K562 (cell line): ENCODE results near the gene FAM240A. TPM values are rescaled to one million over a fixed set of nuclear protein-coding genes. Genes with fewer than 3 reads are reported as not detected.

Experiments
- ATAC-seq: fragments of 200-7000 bp; cut with Tn5 transposase; 3 replicates; pipeline ENCODE4 v1.9.1; 2020; ENCODE audit warnings: moderate library complexity
- BruUV-seq: library from RNA; stranded (reverse); fragments of 400-500 nt; replicated peaks from 2 replicates; lab custom pipeline; 2021; lab: Mats Ljungman, UMichigan
- CTCF ChIA-PET: fragments of 300-600 bp; formaldehyde crosslinking; extraction: SDS; loops from one replicate; lab custom pipeline; 2021; ENCODE audit warnings: low intra/inter-chr PET ratio; lab: Yijun Ruan, JAX
- POLR2A ChIA-PET: fragments of 300-600, 350-650 bp; sonication (Branson Sonifier 250); formaldehyde crosslinking; extraction: SDS; loops from one replicate; lab custom pipeline; 2021; ENCODE audit warnings: antibody characterized with exemption, inconsistent platforms; lab: Yijun Ruan, JAX
- DNase-seq, 4 experiments: peaks; one replicate each; pipeline versions ENCODE4 v3.0.0 to v3.0.0-alpha.2; 2011 to 2018; ENCODE audit warnings: low spot score in 3 of 4, mixed read lengths in 3 of 4; ENCODE audit errors: extremely low read depth in 1 of 4
- FAIRE-seq: peaks from 2 replicates; lab custom pipeline; 2011; peaks lifted over from hg19 to GRCh38; lab: Jason Lieb, UNC
- H2AFZ ChIP-seq: 2 replicates; pipeline ENCODE4 v1.6.0; 2011; ENCODE audit warnings: low read depth, low read length, control low read depth, inconsistent platforms
- H3K27ac ChIP-seq: fragments of 200-600 bp; 3 replicates; pipeline ENCODE4 v1.8.0; 2011; ENCODE audit warnings: low read depth, mild to moderate bottlenecking, control low read depth, inconsistent platforms, low read length, moderate library complexity, mixed read lengths; ENCODE audit errors: extremely low read depth
- H3K27me3 ChIP-seq, 2 experiments: fragments of 300-600 bp in 1 of 2; 2 replicates in 1 of 2; 3 replicates in 1 of 2; pipeline versions ENCODE4 v1.6.0 to v1.8.0; 2011; ENCODE audit warnings: inconsistent platforms in 2 of 2, low read length in 2 of 2, mild to moderate bottlenecking in 1 of 2, mixed read lengths in 1 of 2, moderate library complexity in 1 of 2; ENCODE audit not compliant: control insufficient read depth in 2 of 2, insufficient read depth in 2 of 2
- H3K36me3 ChIP-seq: fragments of 300-600 bp; 3 replicates; pipeline ENCODE4 v1.8.0; 2011; ENCODE audit warnings: mild to moderate bottlenecking, low read length, inconsistent platforms; ENCODE audit not compliant: control insufficient read depth, insufficient read depth
- H3K4me1 ChIP-seq, 2 experiments: fragments of 200-600 bp in 1 of 2; replicated peaks in 1 of 2; 2 replicates in 1 of 2; 3 replicates in 1 of 2; pipeline versions ENCODE4 v1.5.1 to v1.8.0; 2011; ENCODE audit warnings: inconsistent platforms in 2 of 2, low read length in 2 of 2, mild to moderate bottlenecking in 1 of 2, mixed read lengths in 1 of 2, moderate library complexity in 1 of 2; ENCODE audit not compliant: control insufficient read depth in 2 of 2, insufficient read depth in 2 of 2
- H3K4me2 ChIP-seq: 2 replicates; pipeline ENCODE4 v1.6.1; 2011; ENCODE audit warnings: low read length, control low read depth, inconsistent platforms, mixed read lengths; ENCODE audit not compliant: insufficient read depth
- H3K4me3 ChIP-seq: fragments of 200-600 bp; sonication (generic), shearing (Covaris generic); 2 replicates; pipeline ENCODE4 v1.5.1; 2016; ENCODE audit warnings: control low read depth, inconsistent platforms
- H3K79me2 ChIP-seq: fragments of 200-600 bp; 3 replicates; pipeline ENCODE4 v1.8.0; 2011; ENCODE audit warnings: low read length, inconsistent platforms; ENCODE audit not compliant: control insufficient read depth, insufficient read depth
- H3K9ac ChIP-seq, 2 experiments: 2 replicates each; pipeline versions ENCODE4 v1.6.0 to v1.6.1; 2011; ENCODE audit warnings: low read depth in 2 of 2, low read length in 2 of 2, control low read depth in 1 of 2, inconsistent platforms in 1 of 2, mild to moderate bottlenecking in 1 of 2, mixed read lengths in 1 of 2; ENCODE audit not compliant: insufficient read depth in 1 of 2
- H3K9me1 ChIP-seq: one replicate; pipeline ENCODE4 v1.6.0; 2011; ENCODE audit warnings: inconsistent platforms, mild to moderate bottlenecking, low read length, moderate library complexity; ENCODE audit not compliant: control insufficient read depth, insufficient read depth
- H3K9me3 ChIP-seq: replicated peaks from 2 replicates; pipeline ENCODE4 v1.5.1; 2011; ENCODE audit warnings: low read depth, low read length, inconsistent platforms; ENCODE audit not compliant: control insufficient read depth, insufficient read depth
- H4K20me1 ChIP-seq: replicated peaks from 2 replicates; pipeline ENCODE4 v1.6.1; 2011; ENCODE audit warnings: low read length, inconsistent platforms, mixed read lengths; ENCODE audit not compliant: control insufficient read depth, insufficient read depth
- CCNT2 ChIP-seq: IDR thresholded peaks from 2 replicates; pipeline ENCODE4 v1.6.1; 2011; ENCODE audit warnings: borderline replicate concordance, low read depth, mild to moderate bottlenecking, moderate library complexity, mixed read lengths, low read length; ENCODE audit not compliant: insufficient read length; ENCODE audit errors: extremely low read depth
- CGGBP1 ChIP-seq: fragments of 250-450 bp; sonication (Bioruptor Pico); IDR thresholded peaks from 2 replicates; pipeline ENCODE4 v1.9.0; 2021; ENCODE audit warnings: mild to moderate bottlenecking
- CSDE1 ChIP-seq, 2 experiments: fragments of 450-650 bp; IDR thresholded peaks; 2 replicates each; pipeline ENCODE4 v1.6.1; 2016; ENCODE audit warnings: mild to moderate bottlenecking in 1 of 2
- ELF4 ChIP-seq: fragments of 450-650 bp; formaldehyde crosslinking; IDR thresholded peaks from 2 replicates; pipeline ENCODE4 v1.4.0; 2022; ENCODE audit warnings: missing genetic modification characterization
- ETV6 ChIP-seq, 3 experiments: fragments of 150-350 bp in 1 of 3; sonication (generic) in 1 of 3; formaldehyde crosslinking in 1 of 3; IDR thresholded peaks; 2 replicates each; pipeline versions ENCODE4 v1.6.1 to v1.8.0; 2014 to 2022; ENCODE audit warnings: borderline replicate concordance in 2 of 3, low read depth in 2 of 3, antibody characterized with exemption in 1 of 3, low read length in 1 of 3, mild to moderate bottlenecking in 1 of 3, missing genetic modification reagents in 1 of 3
- GABPB1 ChIP-seq: sonication (generic); formaldehyde crosslinking; IDR thresholded peaks from 2 replicates; pipeline ENCODE4 v1.8.0; 2022; ENCODE audit warnings: mild to moderate bottlenecking, missing genetic modification reagents
- MTA2 ChIP-seq: fragments of 450-650 bp; IDR thresholded peaks from 2 replicates; pipeline ENCODE4 v1.6.1; 2016; ENCODE audit warnings: low read depth
- NCOR1 ChIP-seq: fragments of 450-650 bp; IDR thresholded peaks from 2 replicates; pipeline ENCODE4 v1.6.1; 2016; ENCODE audit warnings: mild to moderate bottlenecking, moderate library complexity
- NR3C1 ChIP-seq: sonication (generic); formaldehyde crosslinking; IDR thresholded peaks from 2 replicates; pipeline ENCODE4 v1.8.1; 2022; ENCODE audit warnings: missing genetic modification reagents
- PRDM10 ChIP-seq: fragments of 450-650 bp; IDR thresholded peaks from 2 replicates; pipeline ENCODE4 v1.6.1; 2018; ENCODE audit not compliant: partially characterized antibody
- RBM14 ChIP-seq: fragments of 200-400 bp; formaldehyde crosslinking; IDR thresholded peaks from 2 replicates; pipeline ENCODE4 v1.6.1; 2018; ENCODE audit warnings: low read depth, mild to moderate bottlenecking, low read length, moderate library complexity, borderline replicate concordance; ENCODE audit not compliant: insufficient read depth
- RBM15 ChIP-seq: fragments of 200-400 bp; formaldehyde crosslinking; IDR thresholded peaks from 2 replicates; pipeline ENCODE4 v1.6.1; 2018; ENCODE audit warnings: mild to moderate bottlenecking, low read length, moderate library complexity; ENCODE audit not compliant: insufficient read depth
- TFAM ChIP-seq: fragments of 250-450 bp; sonication (Bioruptor Pico); conservative IDR thresholded peaks from 2 replicates; pipeline ENCODE4 v1.5.0; 2021; ENCODE audit warnings: mild to moderate bottlenecking, moderate library complexity
- ZBED1 ChIP-seq: IDR thresholded peaks from 2 replicates; pipeline ENCODE4 v1.6.1; 2014
- ZKSCAN1 ChIP-seq: fragments of 150-350 bp; IDR thresholded peaks from 2 replicates; pipeline ENCODE4 v1.6.1; 2016; ENCODE audit warnings: low read depth, low read length
- ZNF263 ChIP-seq: sonication (generic); formaldehyde crosslinking; IDR thresholded peaks from 2 replicates; pipeline ENCODE4 v1.8.0; 2022; ENCODE audit warnings: mild to moderate bottlenecking, missing genetic modification reagents, borderline replicate concordance
- ZNF324 ChIP-seq: fragments of 250-450 bp; sonication (Bioruptor Pico); IDR thresholded peaks from 2 replicates; pipeline ENCODE4 v1.4.0; 2020; ENCODE audit warnings: mild to moderate bottlenecking
- WGBS: fragments of 100-300 bp; shearing (Covaris generic); methylation state at CpG from one replicate; pipeline ENCODE4 v1.1.6; 2016; ENCODE audit warnings: low coverage, mixed read lengths; ENCODE audit not compliant: insufficient coverage; ENCODE audit errors: missing lambda C conversion rate; 5-methylcytosine and 5-hydroxymethylcytosine counted together
- in situ Hi-C: fragments of 300-500 bp; cut with MboI; formaldehyde crosslinking; loops from 4 replicates; pipeline ENCODE4 v1.15.0; 2018; ENCODE audit warnings: inconsistent platforms, mixed read lengths
- intact Hi-C: fragments of 100-400 bp; cut with micrococcal nuclease; formaldehyde crosslinking; loops from 2 replicates; pipeline ENCODE4 v1.14.2; 2022
- polyA plus RNA-seq, 8 experiments: library from polyadenylated mRNA; depleted of rRNA in 4 of 8; stranded (reverse) in 5 of 8; unstranded in 3 of 8; fragments of >200 nt; fragmentation: Nextera tagmentation in 2 of 8; fragmentation: Illumina TruSeq in 1 of 8; extraction: Ambion mirVana in 2 of 8; extraction: Trizol in 1 of 8; gene quantifications; 2 replicates each; pipeline versions ENCODE4 v1.2.1 to v1.2.3, GENCODE V29; 2011 to 2014; ENCODE audit warnings: inconsistent platforms in 1 of 8, missing spikeins in 1 of 8
- total RNA-seq, 7 experiments: library from RNA; depleted of rRNA in 6 of 7; stranded (reverse); fragments of >200 nt in 6 of 7; fragmentation: Illumina TruSeq in 2 of 7; extraction: Trizol in 2 of 7; gene quantifications; 2 replicates each; pipeline versions ENCODE4 v1.2.1 to v1.2.3, GENCODE V29; 2011 to 2021; ENCODE audit warnings: low replicate concordance in 1 of 7

Gene FAM240A
- total and polyA plus RNA-seq, 9 of the 15 experiments (the other 6 are each of a cell fraction or from before 2014, with no cell fraction given), result not detected

GRCh38 chr3:46673151-46674030 lies 61.1 kb downstream of the FAM240A start:
- no peak overlapping the region for H2AFZ ChIP-seq
- no TSS peak for BruUV-seq
- no peak for ATAC-seq
- H3K4me1 ChIP-seq, result peaks cover 0 to 6% of the 10 kb centered on the region in 2 experiments; a peak in 2 of 5 replicates
- H3K9me3 ChIP-seq, result no peaks in the 10 kb centered on the region
- no peaks in the 10 kb centered on the region for H3K79me2 ChIP-seq
- H3K9ac ChIP-seq, result no peak overlapping the region
- intact Hi-C loops (no loop called here), in situ Hi-C loops (no loop called here)
- FAIRE-seq, result no peak
- no peak for DNase-seq
- H3K36me3 ChIP-seq, result no peaks in the 10 kb centered on the region
- no peaks in the 10 kb centered on the region for H3K9me1 ChIP-seq
- H3K27me3 ChIP-seq, result peaks cover 24 to 88% of the 10 kb centered on the region in 2 experiments
- CTCF ChIA-PET, result interaction anchor here (0.7 kb wide), 1 partner anchor 20 kb away, joined by 4 read pairs; the partner anchor contains the start of gene ALS2CL
- no peak overlapping the region for H3K27ac ChIP-seq
- no peak overlapping the region for H3K4me3 ChIP-seq
- POLR2A ChIA-PET, result interaction anchor here (0.6 to 1.0 kb wide), 3 partner anchors 9 to 184 kb away, joined by 3 read pairs; no protein-coding TSS in a partner anchor
- H4K20me1 ChIP-seq, result peaks cover 34% of the 10 kb centered on the region
- no peak overlapping the region for H3K4me2 ChIP-seq
- WGBS, result 3% methylated on average over 10 of the region's 10 CpGs
- TF ChIP-seq CCNT2, result no peak
- no peak for TF ChIP-seq ZNF324 (CRISPR knock-in tag)
- TF ChIP-seq TFAM (CRISPR knock-in tag), result no peak
- TF ChIP-seq PRDM10, result peak; percentile 9
- TF ChIP-seq NR3C1 (CRISPR knock-in tag), result no peak
- no peak for TF ChIP-seq ETV6 (IDR thresholded peaks at IDR 0.05; ENCODE audit: borderline replicate concordance in 1 of 2, low read depth in 2 of 2, low read length in 1 of 2)
- no peak for TF ChIP-seq ETV6 (CRISPR knock-in tag; IDR thresholded peaks at IDR 0.05; ENCODE audit: borderline replicate concordance)
- no peak for TF ChIP-seq RBM15
- no peak for TF ChIP-seq CGGBP1
- no peak for TF ChIP-seq ZKSCAN1
- TF ChIP-seq ELF4 (CRISPR knock-in tag), result no peak
- TF ChIP-seq ZBED1, result no peak
- TF ChIP-seq MTA2, result no peak
- no peak for TF ChIP-seq NCOR1
- no peak for TF ChIP-seq CSDE1 (IDR thresholded peaks at IDR 0.05)
- no peak for TF ChIP-seq ZNF263
- no peak for TF ChIP-seq RBM14
- TF ChIP-seq GABPB1, result 0 out of 2 replicates have a peak, but pooled peaks have one; percentile 19
